Measurements from ENCODE around the gene IP6K3.

GRCh38 chr6:33686981-33687975 is 59.4 kb downstream of the IP6K3 start:
- TF ChIP-seq CTCF (conservative IDR thresholded peaks at IDR 0.05; ENCODE audit: low read depth, low read length) (no peak), EZH2 (IDR thresholded peaks at IDR 0.05; ENCODE audit: borderline replicate concordance, low read depth, low read length, poor library complexity, severe bottlenecking) (no peak)
